ENCODE data around the gene AMIGO3. TPM values are rescaled to one million over a fixed set of nuclear protein-coding genes. Genes with fewer than 3 reads are reported as not detected.

AMIGO3 gene
- total and polyA plus RNA-seq, 10 of the 15 experiments (the other 5 are each of a cell fraction or from before 2014, with no cell fraction given): 0.07 to 1.3 (median 0.44) TPM; not detected in 3

DNA sequence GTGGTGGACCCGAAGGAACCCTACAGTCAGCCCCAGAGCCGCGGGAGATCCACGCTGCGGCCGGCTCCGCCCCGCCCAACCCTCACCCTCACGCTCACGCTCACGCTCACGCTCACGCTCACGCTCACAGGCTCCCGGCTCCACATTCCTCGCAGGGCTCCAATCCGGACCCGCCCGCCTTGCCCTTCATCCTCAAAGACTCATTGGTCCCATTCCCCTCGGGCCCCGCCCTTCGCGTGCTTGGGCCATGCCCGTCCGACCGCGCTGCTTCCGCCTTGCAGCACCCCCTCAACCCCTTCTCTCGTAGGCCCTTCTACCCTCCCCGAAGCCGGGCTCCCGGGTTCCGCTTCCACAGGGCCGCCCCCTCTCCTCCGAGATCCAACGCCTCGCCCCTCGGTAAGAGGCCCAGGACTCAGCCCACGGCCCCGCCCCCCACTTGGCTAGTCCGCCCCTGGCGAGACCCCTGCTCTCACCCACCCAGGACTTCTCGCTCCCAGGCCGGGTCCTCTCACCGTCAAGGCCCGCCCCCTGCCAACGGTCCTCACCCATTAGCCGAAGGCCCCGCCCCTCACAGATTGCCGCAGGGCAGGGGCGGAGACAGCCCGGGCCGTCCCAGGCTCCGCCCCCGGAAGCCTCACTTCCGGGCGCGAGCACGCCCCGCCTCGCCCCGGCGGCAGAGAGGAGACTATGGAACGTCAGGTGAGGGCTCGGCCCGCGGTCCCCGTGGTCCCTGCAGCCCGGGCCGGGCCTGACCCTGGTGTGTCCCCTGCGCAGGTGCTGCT is 45.6 kb downstream of the AMIGO3 start, which contains the start of gene APEH (continued):
- TF ChIP-seq, protein P1, sequence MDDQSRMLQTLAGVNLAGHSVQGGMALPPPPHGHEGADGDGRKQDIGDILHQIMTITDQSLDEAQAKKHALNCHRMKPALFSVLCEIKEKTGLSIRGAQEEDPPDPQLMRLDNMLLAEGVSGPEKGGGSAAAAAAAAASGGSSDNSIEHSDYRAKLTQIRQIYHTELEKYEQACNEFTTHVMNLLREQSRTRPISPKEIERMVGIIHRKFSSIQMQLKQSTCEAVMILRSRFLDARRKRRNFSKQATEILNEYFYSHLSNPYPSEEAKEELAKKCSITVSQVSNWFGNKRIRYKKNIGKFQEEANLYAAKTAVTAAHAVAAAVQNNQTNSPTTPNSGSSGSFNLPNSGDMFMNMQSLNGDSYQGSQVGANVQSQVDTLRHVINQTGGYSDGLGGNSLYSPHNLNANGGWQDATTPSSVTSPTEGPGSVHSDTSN (IDR thresholded peaks at IDR 0.05; ENCODE audit: insufficient replicate concordance, low read depth, low read length): peak; percentile 85
- TF ChIP-seq, protein P2, sequence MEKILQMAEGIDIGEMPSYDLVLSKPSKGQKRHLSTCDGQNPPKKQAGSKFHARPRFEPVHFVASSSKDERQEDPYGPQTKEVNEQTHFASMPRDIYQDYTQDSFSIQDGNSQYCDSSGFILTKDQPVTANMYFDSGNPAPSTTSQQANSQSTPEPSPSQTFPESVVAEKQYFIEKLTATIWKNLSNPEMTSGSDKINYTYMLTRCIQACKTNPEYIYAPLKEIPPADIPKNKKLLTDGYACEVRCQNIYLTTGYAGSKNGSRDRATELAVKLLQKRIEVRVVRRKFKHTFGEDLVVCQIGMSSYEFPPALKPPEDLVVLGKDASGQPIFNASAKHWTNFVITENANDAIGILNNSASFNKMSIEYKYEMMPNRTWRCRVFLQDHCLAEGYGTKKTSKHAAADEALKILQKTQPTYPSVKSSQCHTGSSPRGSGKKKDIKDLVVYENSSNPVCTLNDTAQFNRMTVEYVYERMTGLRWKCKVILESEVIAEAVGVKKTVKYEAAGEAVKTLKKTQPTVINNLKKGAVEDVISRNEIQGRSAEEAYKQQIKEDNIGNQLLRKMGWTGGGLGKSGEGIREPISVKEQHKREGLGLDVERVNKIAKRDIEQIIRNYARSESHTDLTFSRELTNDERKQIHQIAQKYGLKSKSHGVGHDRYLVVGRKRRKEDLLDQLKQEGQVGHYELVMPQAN (conservative IDR thresholded peaks at IDR 0.05): peak; percentile 93; the same call in 1 of the 2 replicates
- TF ChIP-seq, protein P3, sequence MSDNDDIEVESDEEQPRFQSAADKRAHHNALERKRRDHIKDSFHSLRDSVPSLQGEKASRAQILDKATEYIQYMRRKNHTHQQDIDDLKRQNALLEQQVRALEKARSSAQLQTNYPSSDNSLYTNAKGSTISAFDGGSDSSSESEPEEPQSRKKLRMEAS (IDR thresholded peaks at IDR 0.05; ENCODE audit: low read depth, low read length): peak; percentile 42; the same call in 1 of the 2 replicates
- TF ChIP-seq NFYB (IDR thresholded peaks at IDR 0.05; ENCODE audit: insufficient read depth, low read depth, low read length) (peak; percentile 66; the same call in 1 of the 2 replicates), ZNF622 (IDR thresholded peaks at IDR 0.05) (no peak), YBX1 (IDR thresholded peaks at IDR 0.05) (no peak), RAD51 (IDR thresholded peaks at IDR 0.05) (no peak), SREBF2 (IDR thresholded peaks at IDR 0.05; ENCODE audit: low read length) (no peak), STAT1 (conservative IDR thresholded peaks at IDR 0.05) (no peak), TCF12 (IDR thresholded peaks at IDR 0.05; ENCODE audit: low read depth, low read length) (peak; percentile 6; the same call in 1 of the 2 replicates), MYB (IDR thresholded peaks at IDR 0.05; ENCODE audit: borderline replicate concordance, low read depth, low read length) (no peak), NFXL1 (IDR thresholded peaks at IDR 0.05; ENCODE audit: borderline replicate concordance) (no peak), TCF3 (IDR thresholded peaks at IDR 0.05; ENCODE audit: borderline replicate concordance, insufficient read depth, low read depth, low read length) (no peak), HDAC2 (IDR thresholded peaks at IDR 0.05) (no peak), BHLHE40 (IDR thresholded peaks at IDR 0.05; ENCODE audit: borderline replicate concordance in 1 of 2, low read depth in 2 of 2, low read length in 1 of 2) (peak; percentile 76 to 90)
- TF ChIP-seq, protein P4, sequence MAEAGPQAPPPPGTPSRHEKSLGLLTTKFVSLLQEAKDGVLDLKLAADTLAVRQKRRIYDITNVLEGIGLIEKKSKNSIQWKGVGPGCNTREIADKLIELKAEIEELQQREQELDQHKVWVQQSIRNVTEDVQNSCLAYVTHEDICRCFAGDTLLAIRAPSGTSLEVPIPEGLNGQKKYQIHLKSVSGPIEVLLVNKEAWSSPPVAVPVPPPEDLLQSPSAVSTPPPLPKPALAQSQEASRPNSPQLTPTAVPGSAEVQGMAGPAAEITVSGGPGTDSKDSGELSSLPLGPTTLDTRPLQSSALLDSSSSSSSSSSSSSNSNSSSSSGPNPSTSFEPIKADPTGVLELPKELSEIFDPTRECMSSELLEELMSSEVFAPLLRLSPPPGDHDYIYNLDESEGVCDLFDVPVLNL (IDR thresholded peaks at IDR 0.05; ENCODE audit: low read depth, low read length): no peak
- TF ChIP-seq, protein P5, sequence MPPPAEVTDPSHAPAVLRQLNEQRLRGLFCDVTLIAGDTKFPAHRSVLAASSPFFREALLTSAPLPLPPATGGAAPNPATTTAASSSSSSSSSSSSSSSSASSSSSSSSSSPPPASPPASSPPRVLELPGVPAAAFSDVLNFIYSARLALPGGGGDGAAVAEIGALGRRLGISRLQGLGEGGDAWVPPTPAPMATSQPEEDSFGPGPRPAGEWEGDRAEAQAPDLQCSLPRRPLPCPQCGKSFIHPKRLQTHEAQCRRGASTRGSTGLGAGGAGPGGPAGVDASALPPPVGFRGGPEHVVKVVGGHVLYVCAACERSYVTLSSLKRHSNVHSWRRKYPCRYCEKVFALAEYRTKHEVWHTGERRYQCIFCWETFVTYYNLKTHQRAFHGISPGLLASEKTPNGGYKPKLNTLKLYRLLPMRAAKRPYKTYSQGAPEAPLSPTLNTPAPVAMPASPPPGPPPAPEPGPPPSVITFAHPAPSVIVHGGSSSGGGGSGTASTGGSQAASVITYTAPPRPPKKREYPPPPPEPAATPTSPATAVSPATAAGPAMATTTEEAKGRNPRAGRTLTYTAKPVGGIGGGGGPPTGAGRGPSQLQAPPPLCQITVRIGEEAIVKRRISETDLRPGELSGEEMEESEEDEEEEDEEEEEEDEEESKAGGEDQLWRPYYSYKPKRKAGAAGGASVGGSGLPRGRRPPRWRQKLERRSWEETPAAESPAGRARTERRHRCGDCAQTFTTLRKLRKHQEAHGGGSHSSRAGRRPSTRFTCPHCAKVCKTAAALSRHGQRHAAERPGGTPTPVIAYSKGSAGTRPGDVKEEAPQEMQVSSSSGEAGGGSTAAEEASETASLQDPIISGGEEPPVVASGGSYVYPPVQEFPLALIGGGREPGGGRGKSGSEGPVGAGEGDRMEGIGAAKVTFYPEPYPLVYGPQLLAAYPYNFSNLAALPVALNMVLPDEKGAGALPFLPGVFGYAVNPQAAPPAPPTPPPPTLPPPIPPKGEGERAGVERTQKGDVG (CRISPR knock-in tag; IDR thresholded peaks at IDR 0.05): no peak
- TF ChIP-seq, protein P6, sequence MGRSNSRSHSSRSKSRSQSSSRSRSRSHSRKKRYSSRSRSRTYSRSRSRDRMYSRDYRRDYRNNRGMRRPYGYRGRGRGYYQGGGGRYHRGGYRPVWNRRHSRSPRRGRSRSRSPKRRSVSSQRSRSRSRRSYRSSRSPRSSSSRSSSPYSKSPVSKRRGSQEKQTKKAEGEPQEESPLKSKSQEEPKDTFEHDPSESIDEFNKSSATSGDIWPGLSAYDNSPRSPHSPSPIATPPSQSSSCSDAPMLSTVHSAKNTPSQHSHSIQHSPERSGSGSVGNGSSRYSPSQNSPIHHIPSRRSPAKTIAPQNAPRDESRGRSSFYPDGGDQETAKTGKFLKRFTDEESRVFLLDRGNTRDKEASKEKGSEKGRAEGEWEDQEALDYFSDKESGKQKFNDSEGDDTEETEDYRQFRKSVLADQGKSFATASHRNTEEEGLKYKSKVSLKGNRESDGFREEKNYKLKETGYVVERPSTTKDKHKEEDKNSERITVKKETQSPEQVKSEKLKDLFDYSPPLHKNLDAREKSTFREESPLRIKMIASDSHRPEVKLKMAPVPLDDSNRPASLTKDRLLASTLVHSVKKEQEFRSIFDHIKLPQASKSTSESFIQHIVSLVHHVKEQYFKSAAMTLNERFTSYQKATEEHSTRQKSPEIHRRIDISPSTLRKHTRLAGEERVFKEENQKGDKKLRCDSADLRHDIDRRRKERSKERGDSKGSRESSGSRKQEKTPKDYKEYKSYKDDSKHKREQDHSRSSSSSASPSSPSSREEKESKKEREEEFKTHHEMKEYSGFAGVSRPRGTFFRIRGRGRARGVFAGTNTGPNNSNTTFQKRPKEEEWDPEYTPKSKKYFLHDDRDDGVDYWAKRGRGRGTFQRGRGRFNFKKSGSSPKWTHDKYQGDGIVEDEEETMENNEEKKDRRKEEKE (IDR thresholded peaks at IDR 0.05): no peak

All from GM12878 (cell line).